Measurements from ENCODE around the gene SHC2. TPM values are rescaled to one million over a fixed set of nuclear protein-coding genes. Genes with fewer than 3 reads are reported as not detected.

SHC2 gene
- total and polyA plus RNA-seq, 2 of the 13 experiments (the other 11 are each of a cell fraction or from before 2014, with no cell fraction given), result 9.0 to 18.3 TPM

DNA sequence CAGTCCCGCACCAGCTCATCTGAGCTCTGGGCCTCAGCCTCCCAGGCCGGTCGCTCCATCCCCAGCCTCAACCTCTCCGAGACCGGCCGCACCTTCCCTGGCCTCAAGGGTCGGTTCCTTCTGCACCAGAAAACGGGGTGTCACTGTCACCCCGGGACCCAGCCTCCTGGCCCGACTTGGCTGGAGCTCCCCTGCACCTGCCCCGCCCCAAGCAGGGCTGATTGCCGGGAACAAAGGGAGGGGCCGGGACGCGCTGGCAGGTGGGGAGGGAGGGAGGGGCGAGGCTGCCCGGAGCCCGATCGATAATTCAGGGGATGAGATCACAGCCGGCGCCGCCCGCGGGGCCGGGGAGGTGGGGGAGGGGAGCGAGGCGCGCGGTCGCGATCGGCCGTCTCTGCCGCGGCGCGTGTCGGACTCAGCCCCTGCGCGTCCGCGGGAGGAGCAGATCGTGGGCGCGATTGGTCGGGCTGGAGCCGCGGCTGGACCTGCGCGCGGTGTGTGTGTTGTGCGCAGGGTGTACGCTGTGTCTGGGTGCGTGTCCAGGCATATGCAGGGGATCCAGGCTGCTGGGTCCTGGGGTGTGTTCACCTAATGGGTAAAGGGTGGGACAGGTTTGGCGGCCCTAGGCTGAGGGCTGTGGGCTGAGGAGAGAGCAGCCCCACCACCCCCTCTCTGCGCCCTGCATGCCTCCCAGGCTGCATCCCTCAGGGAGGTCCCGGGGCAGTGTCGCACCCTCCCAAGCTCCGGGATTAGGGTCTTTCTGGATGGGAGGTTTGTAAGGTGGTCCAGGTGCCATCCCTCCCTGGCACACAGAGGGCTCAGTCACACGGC lies 1.1 kb upstream of the SHC2 start (continued):
- TF ChIP-seq PHF20 (CRISPR knock-in tag; IDR thresholded peaks at IDR 0.05), result 0 out of 2 replicates have a peak, but pooled peaks have one; percentile 32
- TF ChIP-seq, protein P1, sequence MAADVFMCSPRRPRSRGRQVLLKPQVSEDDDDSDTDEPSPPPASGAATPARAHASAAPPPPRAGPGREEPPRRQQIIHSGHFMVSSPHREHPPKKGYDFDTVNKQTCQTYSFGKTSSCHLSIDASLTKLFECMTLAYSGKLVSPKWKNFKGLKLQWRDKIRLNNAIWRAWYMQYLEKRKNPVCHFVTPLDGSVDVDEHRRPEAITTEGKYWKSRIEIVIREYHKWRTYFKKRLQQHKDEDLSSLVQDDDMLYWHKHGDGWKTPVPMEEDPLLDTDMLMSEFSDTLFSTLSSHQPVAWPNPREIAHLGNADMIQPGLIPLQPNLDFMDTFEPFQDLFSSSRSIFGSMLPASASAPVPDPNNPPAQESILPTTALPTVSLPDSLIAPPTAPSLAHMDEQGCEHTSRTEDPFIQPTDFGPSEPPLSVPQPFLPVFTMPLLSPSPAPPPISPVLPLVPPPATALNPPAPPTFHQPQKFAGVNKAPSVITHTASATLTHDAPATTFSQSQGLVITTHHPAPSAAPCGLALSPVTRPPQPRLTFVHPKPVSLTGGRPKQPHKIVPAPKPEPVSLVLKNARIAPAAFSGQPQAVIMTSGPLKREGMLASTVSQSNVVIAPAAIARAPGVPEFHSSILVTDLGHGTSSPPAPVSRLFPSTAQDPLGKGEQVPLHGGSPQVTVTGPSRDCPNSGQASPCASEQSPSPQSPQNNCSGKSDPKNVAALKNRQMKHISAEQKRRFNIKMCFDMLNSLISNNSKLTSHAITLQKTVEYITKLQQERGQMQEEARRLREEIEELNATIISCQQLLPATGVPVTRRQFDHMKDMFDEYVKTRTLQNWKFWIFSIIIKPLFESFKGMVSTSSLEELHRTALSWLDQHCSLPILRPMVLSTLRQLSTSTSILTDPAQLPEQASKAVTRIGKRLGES (CRISPR knock-in tag; IDR thresholded peaks at IDR 0.05; ENCODE audit: borderline replicate concordance), result no peak
- TF ChIP-seq NFE2 (CRISPR knock-in tag; IDR thresholded peaks at IDR 0.05), result no peak
- TF ChIP-seq ZNF570 (CRISPR knock-in tag; IDR thresholded peaks at IDR 0.05; ENCODE audit: borderline replicate concordance), result no peak
- no peak for TF ChIP-seq ZNF614 (CRISPR knock-in tag; IDR thresholded peaks at IDR 0.05; ENCODE audit: borderline replicate concordance)
- peak; percentile 59 for TF ChIP-seq EED (CRISPR knock-in tag; IDR thresholded peaks at IDR 0.05)
- no peak; the same call in 1 of the 2 replicates for TF ChIP-seq ZNF777 (CRISPR knock-in tag; IDR thresholded peaks at IDR 0.05)
- TF ChIP-seq, protein P2, sequence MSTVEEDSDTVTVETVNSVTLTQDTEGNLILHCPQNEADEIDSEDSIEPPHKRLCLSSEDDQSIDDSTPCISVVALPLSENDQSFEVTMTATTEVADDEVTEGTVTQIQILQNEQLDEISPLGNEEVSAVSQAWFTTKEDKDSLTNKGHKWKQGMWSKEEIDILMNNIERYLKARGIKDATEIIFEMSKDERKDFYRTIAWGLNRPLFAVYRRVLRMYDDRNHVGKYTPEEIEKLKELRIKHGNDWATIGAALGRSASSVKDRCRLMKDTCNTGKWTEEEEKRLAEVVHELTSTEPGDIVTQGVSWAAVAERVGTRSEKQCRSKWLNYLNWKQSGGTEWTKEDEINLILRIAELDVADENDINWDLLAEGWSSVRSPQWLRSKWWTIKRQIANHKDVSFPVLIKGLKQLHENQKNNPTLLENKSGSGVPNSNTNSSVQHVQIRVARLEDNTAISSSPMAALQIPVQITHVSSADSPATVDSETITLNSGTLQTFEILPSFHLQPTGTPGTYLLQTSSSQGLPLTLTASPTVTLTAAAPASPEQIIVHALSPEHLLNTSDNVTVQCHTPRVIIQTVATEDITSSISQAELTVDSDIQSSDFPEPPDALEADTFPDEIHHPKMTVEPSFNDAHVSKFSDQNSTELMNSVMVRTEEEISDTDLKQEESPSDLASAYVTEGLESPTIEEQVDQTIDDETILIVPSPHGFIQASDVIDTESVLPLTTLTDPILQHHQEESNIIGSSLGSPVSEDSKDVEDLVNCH (CRISPR knock-in tag; IDR thresholded peaks at IDR 0.05), result no peak
- no peak for TF ChIP-seq ZNF512 (CRISPR knock-in tag; IDR thresholded peaks at IDR 0.05)
- peak; percentile 57; the same call in 1 of the 2 replicates for TF ChIP-seq ZIK1 (CRISPR knock-in tag; IDR thresholded peaks at IDR 0.05; ENCODE audit: borderline replicate concordance, low read depth)
- TF ChIP-seq MAFK (conservative IDR thresholded peaks at IDR 0.05 in 1 of 2, IDR thresholded peaks at IDR 0.05 in 1 of 2; ENCODE audit: low read length in 2 of 2), result no peak
- no peak for TF ChIP-seq MYNN (CRISPR knock-in tag; IDR thresholded peaks at IDR 0.05; ENCODE audit: low read depth)
- no peak for TF ChIP-seq ZBTB26 (CRISPR knock-in tag; IDR thresholded peaks at IDR 0.05; ENCODE audit: borderline replicate concordance)
- no peak for TF ChIP-seq ZFP62 (CRISPR knock-in tag; IDR thresholded peaks at IDR 0.05)
- no peak for TF ChIP-seq ZNF10 (CRISPR knock-in tag; IDR thresholded peaks at IDR 0.05; ENCODE audit: borderline replicate concordance, low read depth)
- no peak for TF ChIP-seq GMEB2 (CRISPR knock-in tag; IDR thresholded peaks at IDR 0.05; ENCODE audit: low read depth)
- peak; percentile 91; the same call in 1 of the 2 replicates for TF ChIP-seq DNMT1 (CRISPR knock-in tag; IDR thresholded peaks at IDR 0.05)
- TF ChIP-seq ZNF83 (CRISPR knock-in tag; IDR thresholded peaks at IDR 0.05; ENCODE audit: borderline replicate concordance), result no peak
- no peak for TF ChIP-seq TAF1 (CRISPR knock-in tag; IDR thresholded peaks at IDR 0.05)
